CD14-positive monocyte (primary cell): Measurements from ENCODE around the gene SUGCT. TPM values are rescaled to one million over a fixed set of nuclear protein-coding genes. Genes with fewer than 3 reads are reported as not detected.

Experiments used
- DNase-seq, 3 donors: peaks; one replicate each; pipeline ENCODE4 v3.0.0-alpha.2; 2011 to 2022
- H2AFZ ChIP-seq: 2 replicates; pipeline ENCODE4 v1.6.0; 2012; ENCODE audit warnings: mild to moderate bottlenecking, low read depth, low read length, inconsistent platforms; ENCODE audit not compliant: insufficient read depth, poor library complexity, severe bottlenecking
- H3K27ac ChIP-seq, 2 donors: 1 replicate in 1 of 2; 2 replicates in 1 of 2; pipeline ENCODE4 v1.5.1; 2012 to 2013; ENCODE audit warnings: low read length in 2 of 2, control low read depth in 1 of 2, inconsistent platforms in 1 of 2, low read depth in 1 of 2, mild to moderate bottlenecking in 1 of 2
- H3K27me3 ChIP-seq, 2 donors: one replicate each; pipeline versions ENCODE4 v1.6.0 to v1.6.1; 2011 to 2013; ENCODE audit warnings: low read length in 2 of 2; ENCODE audit not compliant: control insufficient read depth in 2 of 2, insufficient read depth in 2 of 2
- H3K36me3 ChIP-seq, 2 donors: replicated peaks in 1 of 2; 1 replicate in 1 of 2; 2 replicates in 1 of 2; pipeline versions ENCODE4 v1.5.1 to v1.6.1; 2012 to 2013; ENCODE audit warnings: low read length in 2 of 2, control low read depth in 1 of 2, inconsistent platforms in 1 of 2, mild to moderate bottlenecking in 1 of 2; ENCODE audit not compliant: insufficient read depth in 2 of 2, control insufficient read depth in 1 of 2
- H3K4me1 ChIP-seq, 2 donors: 1 replicate in 1 of 2; 2 replicates in 1 of 2; pipeline versions ENCODE4 v1.5.1 to v1.6.1; 2012 to 2013; ENCODE audit warnings: low read length in 2 of 2, control low read depth in 1 of 2, inconsistent platforms in 1 of 2, mild to moderate bottlenecking in 1 of 2, moderate library complexity in 1 of 2; ENCODE audit not compliant: insufficient read depth in 2 of 2, control insufficient read depth in 1 of 2
- H3K4me2 ChIP-seq: replicated peaks from 2 replicates; pipeline ENCODE3; 2012; ENCODE audit warnings: low read length, moderate library complexity, mild to moderate bottlenecking; ENCODE audit not compliant: poor library complexity, severe bottlenecking; ENCODE audit errors: extremely low read depth
- H3K4me3 ChIP-seq, 3 experiments: fragments of 200-600 bp in 1 of 3; sonication (generic) in 1 of 3; replicated peaks in 1 of 3; 1 replicate in 2 of 3; 2 replicates in 1 of 3; pipeline ENCODE4 v1.5.1; 2011 to 2013; ENCODE audit warnings: low read length in 3 of 3, mild to moderate bottlenecking in 3 of 3, control low read depth in 2 of 3, low read depth in 2 of 3, inconsistent platforms in 1 of 3, moderate library complexity in 1 of 3
- H3K79me2 ChIP-seq: 2 replicates; pipeline ENCODE4 v1.6.0; 2012; ENCODE audit warnings: mild to moderate bottlenecking, control low read depth, inconsistent platforms, low read length, moderate library complexity; ENCODE audit not compliant: insufficient read depth
- H3K9ac ChIP-seq: 2 replicates; pipeline ENCODE4 v1.6.0; 2017; ENCODE audit warnings: low read length, mild to moderate bottlenecking; ENCODE audit not compliant: insufficient read depth, poor library complexity, severe bottlenecking
- H3K9me3 ChIP-seq, 2 donors: replicated peaks in 1 of 2; 1 replicate in 1 of 2; 2 replicates in 1 of 2; pipeline versions ENCODE4 v1.5.1 to v1.6.1; 2012 to 2013; ENCODE audit warnings: low read length in 2 of 2, control low read depth in 1 of 2; ENCODE audit not compliant: control insufficient read depth in 1 of 2, insufficient read depth in 1 of 2
- H4K20me1 ChIP-seq: 2 replicates; pipeline ENCODE4 v1.6.0; 2012; ENCODE audit warnings: mild to moderate bottlenecking, low read length, control low read depth, moderate library complexity; ENCODE audit not compliant: insufficient read depth
- H3K27ac Mint-ChIP-seq, 7 donors: one replicate each; pipeline ENCODE4 v1.8.0; 2020; ENCODE audit warnings: mild to moderate bottlenecking in 7 of 7, mixed read lengths in 7 of 7, moderate library complexity in 6 of 7, inconsistent platforms in 2 of 7
- H3K27me3 Mint-ChIP-seq, 3 donors: one replicate each; pipeline ENCODE4 v1.8.0; 2021 to 2022; ENCODE audit warnings: low read depth in 3 of 3, mild to moderate bottlenecking in 3 of 3, mixed read lengths in 3 of 3, moderate library complexity in 3 of 3, inconsistent platforms in 1 of 3
- H3K36me3 Mint-ChIP-seq, 2 donors: one replicate each; pipeline ENCODE4 v1.8.0; 2020; ENCODE audit warnings: mixed read lengths in 2 of 2, inconsistent platforms in 1 of 2, mild to moderate bottlenecking in 1 of 2
- H3K4me1 Mint-ChIP-seq: one replicate; pipeline ENCODE4 v1.8.0; 2020; ENCODE audit warnings: mild to moderate bottlenecking, mixed read lengths
- H3K4me3 Mint-ChIP-seq, 2 donors: one replicate each; pipeline ENCODE4 v1.8.0; 2020; ENCODE audit warnings: mild to moderate bottlenecking in 2 of 2, mixed read lengths in 2 of 2, moderate library complexity in 1 of 2
- H3K9me3 Mint-ChIP-seq, 7 donors: one replicate each; pipeline ENCODE4 v1.8.0; 2020 to 2022; ENCODE audit warnings: mixed read lengths in 7 of 7, mild to moderate bottlenecking in 6 of 7, moderate library complexity in 6 of 7, inconsistent platforms in 2 of 7
- CTCF ChIP-seq: fragments of 200-600 bp; IDR thresholded peaks from one replicate; pipeline ENCODE4 v1.8.0; 2022; ENCODE audit warnings: antibody characterized with exemption, mild to moderate bottlenecking
- WGBS: methylation state at CpG from one replicate; pipeline ENCODE4 v1.1.5; 2013; ENCODE audit warnings: missing lambda C conversion rate; ENCODE audit not compliant: insufficient coverage; 5-methylcytosine and 5-hydroxymethylcytosine counted together
- intact Hi-C, 2 donors: fragments of 100-400 bp; cut with micrococcal nuclease; formaldehyde crosslinking; loops; one replicate each; pipeline versions ENCODE4 v1.15.0 to v1.15.1; 2023
- polyA plus RNA-seq, 3 donors: library from polyadenylated mRNA; depleted of rRNA in 1 of 3; unstranded in 2 of 3; stranded (reverse) in 1 of 3; fragments of 300-500 nt in 2 of 3; fragments of >200 nt in 1 of 3; fragmentation: Illumina TruSeq in 2 of 3; gene quantifications; 1 replicate in 2 of 3; 2 replicates in 1 of 3; pipeline ENCODE4 v1.2.3, GENCODE V29; 2012 to 2021

SUGCT gene
- polyA plus RNA-seq, 3 donors: not detected

GRCh38 chr7:40638545-40639320, 503.9 kb downstream of the SUGCT start:
- Histone ChIP-seq H3K9me3 (no peaks in the 10 kb centered on the region), H3K4me1 (no peaks in the 10 kb centered on the region), H4K20me1 (no peaks in the 10 kb centered on the region), H3K4me2 (no peak overlapping the region), H3K27me3 (no peaks in the 10 kb centered on the region), H3K27ac (no peak overlapping the region), H3K9ac (no peak overlapping the region), H3K4me3 (no peak overlapping the region), H3K36me3 (no peaks in the 10 kb centered on the region), H3K79me2 (no peaks in the 10 kb centered on the region), H2AFZ (no peak overlapping the region)
- H3K9me3 Mint-ChIP-seq: no peaks in the 10 kb centered on the region
- H3K36me3 Mint-ChIP-seq: no peaks in the 10 kb centered on the region
- no peak for TF ChIP-seq CTCF
- 0% methylated on average over 1 of the region's 7 CpGs for WGBS
- H3K4me1 Mint-ChIP-seq: no peaks in the 10 kb centered on the region
- peaks cover 1 to 5% (median 1%) of the 10 kb centered on the region in 3 donors for H3K27me3 Mint-ChIP-seq
- intact Hi-C loops: no loop called here
- DNase-seq: no peak
- H3K4me3 Mint-ChIP-seq: no peak overlapping the region
- H3K27ac Mint-ChIP-seq: peak overlapping the region in 1 of 7 donors; percentile 7

- no peak overlapping the region for H3K27ac ChIP-seq
- no peaks in the 10 kb centered on the region for H3K27me3 ChIP-seq
- no peak for TF ChIP-seq CTCF
- no peak overlapping the region for H3K27ac Mint-ChIP-seq
- no peaks in the 10 kb centered on the region for H3K9me3 ChIP-seq
- DNase-seq: no peak
- H3K36me3 ChIP-seq: no peaks in the 10 kb centered on the region
- no peaks in the 10 kb centered on the region for H3K36me3 Mint-ChIP-seq
- no CpG with 5 or more reads among the region's 3 CpGs for WGBS
- no peaks in the 10 kb centered on the region for H3K79me2 ChIP-seq
- intact Hi-C loops: no loop called here
- H4K20me1 ChIP-seq: no peaks in the 10 kb centered on the region
- peaks cover 1 to 4% (median 2%) of the 10 kb centered on the region in 3 donors for H3K27me3 Mint-ChIP-seq
- H3K4me1 ChIP-seq: no peaks in the 10 kb centered on the region
- H3K9ac ChIP-seq: no peak overlapping the region
- no peak overlapping the region for H3K4me2 ChIP-seq
- no peak overlapping the region for H3K4me3 Mint-ChIP-seq
- peaks cover 6% of the 10 kb centered on the region for H3K4me1 Mint-ChIP-seq
- H3K4me3 ChIP-seq: no peak overlapping the region
- no peak overlapping the region for H2AFZ ChIP-seq
- no peaks in the 10 kb centered on the region for H3K9me3 Mint-ChIP-seq
Measured at GRCh38 chr7:40640566-40640965, 505.8 kb downstream of the SUGCT start.
